GM12878 (cell line): ENCODE measurements around the gene NHEJ1. TPM values are rescaled to one million over a fixed set of nuclear protein-coding genes. Genes with fewer than 3 reads are reported as not detected.

ENCODE experiments used
- ATAC-seq: fragments of 200-7000 bp; cut with Tn5 transposase; 3 replicates; pipeline ENCODE4 v1.9.1; 2020; ENCODE audit warnings: mild to moderate bottlenecking, moderate library complexity
- BruUV-seq: library from RNA; stranded (reverse); fragments of 400-500 nt; replicated peaks from 2 replicates; lab custom pipeline; 2021; lab: Mats Ljungman, UMichigan
- CTCF ChIA-PET: fragments of 300-600 bp; sonication (Branson Sonifier 250); formaldehyde crosslinking; extraction: SDS; loops from one replicate; lab custom pipeline; 2021; ENCODE audit warnings: inconsistent platforms; lab: Yijun Ruan, JAX
- POLR2A ChIA-PET: fragments of 350-600 bp; formaldehyde crosslinking; extraction: SDS; loops from one replicate; lab custom pipeline; 2021; ENCODE audit warnings: inconsistent platforms; lab: Charles Lee
- RAD21 ChIA-PET: fragments of 300-600 bp; sonication (Branson Sonifier 250); formaldehyde crosslinking; loops from one replicate; lab custom pipeline; 2023; ENCODE audit warnings: antibody characterized with exemption; ENCODE audit not compliant: unreplicated experiment; lab: Charles Lee
- SMC1A ChIA-PET: fragments of 300-600 bp; sonication (Branson Sonifier 250); formaldehyde crosslinking; loops from one replicate; lab custom pipeline; 2023; ENCODE audit not compliant: unreplicated experiment, uncharacterized antibody; lab: Charles Lee
- DNase-seq: peaks from one replicate; pipeline ENCODE4 v3.0.0-alpha.2; 2011; ENCODE audit warnings: low read depth, low spot score
- FAIRE-seq: peaks from 3 replicates; lab custom pipeline; 2011; peaks lifted over from hg19 to GRCh38; lab: Jason Lieb, UNC
- H2AFZ ChIP-seq: 2 replicates; pipeline ENCODE4 v1.6.0; 2011; ENCODE audit warnings: low read depth, low read length, control low read depth; ENCODE audit not compliant: control insufficient read depth
- H3K27ac ChIP-seq: 2 replicates; pipeline ENCODE4 v1.5.1; 2011; ENCODE audit warnings: control low read depth; ENCODE audit not compliant: control insufficient read depth, insufficient read depth
- H3K27me3 ChIP-seq, 2 experiments: replicated peaks in 1 of 2; 2 replicates each; pipeline versions ENCODE4 v1.6.0 to v1.6.1; 2011; ENCODE audit warnings: low read length in 1 of 2; ENCODE audit not compliant: control insufficient read depth in 2 of 2, insufficient read depth in 2 of 2
- H3K36me3 ChIP-seq, 2 experiments: 2 replicates each; pipeline ENCODE4 v1.5.1; 2011; ENCODE audit warnings: low read length in 1 of 2; ENCODE audit not compliant: control insufficient read depth in 2 of 2, insufficient read depth in 2 of 2
- H3K4me1 ChIP-seq: 2 replicates; pipeline ENCODE4 v1.6.1; 2011; ENCODE audit warnings: mild to moderate bottlenecking, low read length, moderate library complexity, mixed read lengths; ENCODE audit not compliant: control insufficient read depth, insufficient read depth
- H3K4me2 ChIP-seq: 2 replicates; pipeline ENCODE4 v1.6.0; 2011; ENCODE audit warnings: control low read depth; ENCODE audit not compliant: control insufficient read depth, insufficient read depth
- H3K4me3 ChIP-seq: fragments of 200-600 bp; sonication (generic); 2 replicates; pipeline ENCODE4 v1.5.1; 2016
- H3K79me2 ChIP-seq: 2 replicates; pipeline ENCODE4 v1.6.0; 2011; ENCODE audit warnings: low read length; ENCODE audit not compliant: control insufficient read depth, insufficient read depth
- H3K9ac ChIP-seq: 2 replicates; pipeline ENCODE4 v1.8.0; 2011; ENCODE audit warnings: low read length, control low read depth, mixed read lengths; ENCODE audit not compliant: control insufficient read depth, insufficient read depth
- H3K9me3 ChIP-seq: replicated peaks from 3 replicates; pipeline ENCODE4 v1.5.1; 2011; ENCODE audit warnings: mild to moderate bottlenecking, low read length; ENCODE audit not compliant: control insufficient read depth, insufficient read depth
- H4K20me1 ChIP-seq: 2 replicates; pipeline ENCODE4 v1.6.0; 2011; ENCODE audit not compliant: control insufficient read depth, insufficient read depth
- BRCA1 ChIP-seq: IDR thresholded peaks from 2 replicates; pipeline ENCODE4 v1.6.1; 2011; ENCODE audit warnings: low read depth, low read length, improper control_type of control experiment
- CBX3 ChIP-seq: fragments of 200-600 bp; sonication (generic); IDR thresholded peaks from 2 replicates; pipeline ENCODE4 v1.6.1; 2016; ENCODE audit warnings: low read depth, borderline replicate concordance
- EED ChIP-seq: sonication (generic); IDR thresholded peaks from 2 replicates; pipeline ENCODE4 v1.6.1; 2016; ENCODE audit warnings: antibody characterized with exemption, low read depth
- ETV6 ChIP-seq, 2 experiments: fragments of 450-650 bp in 1 of 2; IDR thresholded peaks in 1 of 2; conservative IDR thresholded peaks in 1 of 2; 2 replicates each; pipeline ENCODE4 v1.6.1; 2014; ENCODE audit warnings: antibody characterized with exemption in 1 of 2, borderline replicate concordance in 1 of 2, low read depth in 1 of 2, mild to moderate bottlenecking in 1 of 2, moderate library complexity in 1 of 2
- PAX5 ChIP-seq: IDR thresholded peaks from 2 replicates; pipeline ENCODE4 v1.6.1; 2011; ENCODE audit warnings: low read depth, low read length, borderline replicate concordance
- POU2F2 ChIP-seq: IDR thresholded peaks from 3 replicates; pipeline ENCODE4 v1.6.1; 2011; ENCODE audit warnings: low read depth, mild to moderate bottlenecking, low read length, borderline replicate concordance
- TARDBP ChIP-seq: IDR thresholded peaks from 2 replicates; pipeline ENCODE4 v1.6.1; 2016; ENCODE audit warnings: borderline replicate concordance
- ZSCAN29 ChIP-seq: fragments of 450-650 bp; IDR thresholded peaks from 2 replicates; pipeline ENCODE4 v1.6.1; 2017; ENCODE audit warnings: mild to moderate bottlenecking, moderate library complexity
- WGBS: methylation state at CpG from one replicate; pipeline ENCODE4 v1.1.6; 2016; ENCODE audit warnings: low lambda C conversion rate; ENCODE audit not compliant: insufficient replicate concordance, insufficient coverage; ENCODE audit errors: missing lambda C conversion rate; 5-methylcytosine and 5-hydroxymethylcytosine counted together
- in situ Hi-C: fragments of 300-500 bp; cut with MboI; formaldehyde crosslinking; loops from 9 replicates; pipeline ENCODE4 v1.14.3; 2018; ENCODE audit warnings: mixed read lengths
- intact Hi-C: fragments of 100-400 bp; cut with micrococcal nuclease; formaldehyde crosslinking; loops from one replicate; pipeline ENCODE4 v1.14.2; 2022; ENCODE audit not compliant: unreplicated experiment
- polyA plus RNA-seq, 11 experiments: library from polyadenylated mRNA; depleted of rRNA in 4 of 11; unstranded in 6 of 11; stranded (reverse) in 5 of 11; fragments of >200 nt; fragmentation: Nextera tagmentation in 4 of 11; fragmentation: Illumina TruSeq in 1 of 11; extraction: Ambion mirVana in 4 of 11; extraction: Trizol in 1 of 11; gene quantifications; 1 replicate in 1 of 11; 2 replicates in 10 of 11; pipeline versions ENCODE4 v1.2.1 to v1.2.3, GENCODE V29; 2011 to 2016; ENCODE audit warnings: inconsistent platforms in 2 of 11, missing spikeins in 2 of 11, low read depth in 1 of 11
- total RNA-seq, 4 experiments: library from RNA; depleted of rRNA in 3 of 4; stranded (reverse); fragments of >200 nt in 3 of 4; fragmentation: Illumina TruSeq in 1 of 4; extraction: Trizol in 1 of 4; gene quantifications; 2 replicates each; pipeline versions ENCODE4 v1.2.1 to v1.2.3, GENCODE V29; 2013 to 2021
- TF ChIP-seq, protein P1 (sequence below): fragments of 450-650 bp; IDR thresholded peaks from 2 replicates; pipeline ENCODE4 v1.6.1; 2017; ENCODE audit warnings: mild to moderate bottlenecking
- TF ChIP-seq, protein P2 (sequence below): fragments of 450-650 bp; IDR thresholded peaks from 2 replicates; pipeline ENCODE4 v1.6.1; 2018; ENCODE audit warnings: mild to moderate bottlenecking, low read depth, moderate library complexity; ENCODE audit not compliant: partially characterized antibody

NHEJ1 gene
- total and polyA plus RNA-seq, 10 of the 15 experiments (the other 5 are each of a cell fraction or from before 2014, with no cell fraction given) = 11.8 to 20.2 (median 17.0) TPM

DNA sequence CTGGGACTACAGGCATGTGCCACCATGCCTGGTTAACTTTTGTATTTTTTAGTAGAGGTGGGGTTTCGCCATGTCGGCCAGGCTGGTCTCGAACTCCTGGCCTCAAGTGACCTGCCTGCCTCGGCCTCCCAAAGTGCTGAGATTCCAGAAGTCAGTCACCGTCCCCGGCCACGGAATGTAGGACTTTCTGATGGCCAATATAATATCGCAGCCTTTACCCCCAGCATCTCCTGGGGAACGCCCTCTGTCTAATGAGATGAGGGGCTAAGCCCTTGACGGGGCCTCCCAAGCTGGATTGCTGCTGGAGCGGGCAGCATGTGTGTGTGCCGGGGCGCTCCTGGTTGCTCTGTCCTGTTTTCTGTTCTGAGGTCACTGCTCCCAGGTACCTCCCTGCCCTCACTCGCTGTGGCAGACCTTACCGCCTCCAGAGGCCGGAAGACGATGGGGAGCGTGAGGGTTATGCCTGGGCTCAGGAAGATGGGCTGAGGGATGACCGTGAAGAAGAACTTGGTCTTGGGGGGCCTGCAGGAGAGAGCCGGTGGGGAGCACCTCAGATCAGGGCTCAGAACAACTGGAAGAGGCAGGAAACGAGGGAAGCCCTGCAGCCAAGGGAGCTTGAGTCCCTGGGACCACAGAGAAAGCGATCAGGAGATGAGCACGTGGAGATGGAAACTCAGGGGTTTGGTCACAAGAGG is 128.4 kb downstream of the NHEJ1 start:
- SMC1A ChIA-PET = no interaction called here
- in situ Hi-C loops (no loop called here), intact Hi-C loops (no loop called here)
- DNase-seq (no peak), ATAC-seq (no peak), FAIRE-seq (no peak)
- no peak overlapping the region for H3K9ac ChIP-seq
- RAD21 ChIA-PET = interaction anchor here (1.3 to 3.1 kb wide), 2 partner anchors 87 to 121 kb away, joined by 4 to 41 read pairs; no protein-coding TSS in a partner anchor
- no peak overlapping the region for H2AFZ ChIP-seq
- no peaks in the 10 kb centered on the region for H3K4me1 ChIP-seq
- H3K27me3 ChIP-seq = no peaks in the 10 kb centered on the region; a peak in 2 of 4 replicates
- CTCF ChIA-PET = interaction anchor here (0.7 to 6.6 kb wide), 4 partner anchors 37 to 123 kb away, joined by 4 to 100 read pairs (median 8); no protein-coding TSS in a partner anchor
- H3K4me3 ChIP-seq = no peak overlapping the region
- WGBS = 59% methylated on average over 23 of the region's 23 CpGs
- no peak for TF ChIP-seq ETV6 (conservative IDR thresholded peaks at IDR 0.05 in 1 of 2, IDR thresholded peaks at IDR 0.05 in 1 of 2; ENCODE audit: borderline replicate concordance in 1 of 2, low read depth in 1 of 2)
- no peak for TF ChIP-seq BRCA1
- TF ChIP-seq ZSCAN29 = no peak
- TF ChIP-seq EED = no peak
- no peak for TF ChIP-seq CBX3
- TF ChIP-seq, protein P1, sequence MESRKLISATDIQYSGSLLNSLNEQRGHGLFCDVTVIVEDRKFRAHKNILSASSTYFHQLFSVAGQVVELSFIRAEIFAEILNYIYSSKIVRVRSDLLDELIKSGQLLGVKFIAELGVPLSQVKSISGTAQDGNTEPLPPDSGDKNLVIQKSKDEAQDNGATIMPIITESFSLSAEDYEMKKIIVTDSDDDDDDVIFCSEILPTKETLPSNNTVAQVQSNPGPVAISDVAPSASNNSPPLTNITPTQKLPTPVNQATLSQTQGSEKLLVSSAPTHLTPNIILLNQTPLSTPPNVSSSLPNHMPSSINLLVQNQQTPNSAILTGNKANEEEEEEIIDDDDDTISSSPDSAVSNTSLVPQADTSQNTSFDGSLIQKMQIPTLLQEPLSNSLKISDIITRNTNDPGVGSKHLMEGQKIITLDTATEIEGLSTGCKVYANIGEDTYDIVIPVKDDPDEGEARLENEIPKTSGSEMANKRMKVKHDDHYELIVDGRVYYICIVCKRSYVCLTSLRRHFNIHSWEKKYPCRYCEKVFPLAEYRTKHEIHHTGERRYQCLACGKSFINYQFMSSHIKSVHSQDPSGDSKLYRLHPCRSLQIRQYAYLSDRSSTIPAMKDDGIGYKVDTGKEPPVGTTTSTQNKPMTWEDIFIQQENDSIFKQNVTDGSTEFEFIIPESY = no peak
- no peak for TF ChIP-seq PAX5
- no peak for TF ChIP-seq TARDBP
- TF ChIP-seq, protein P2, sequence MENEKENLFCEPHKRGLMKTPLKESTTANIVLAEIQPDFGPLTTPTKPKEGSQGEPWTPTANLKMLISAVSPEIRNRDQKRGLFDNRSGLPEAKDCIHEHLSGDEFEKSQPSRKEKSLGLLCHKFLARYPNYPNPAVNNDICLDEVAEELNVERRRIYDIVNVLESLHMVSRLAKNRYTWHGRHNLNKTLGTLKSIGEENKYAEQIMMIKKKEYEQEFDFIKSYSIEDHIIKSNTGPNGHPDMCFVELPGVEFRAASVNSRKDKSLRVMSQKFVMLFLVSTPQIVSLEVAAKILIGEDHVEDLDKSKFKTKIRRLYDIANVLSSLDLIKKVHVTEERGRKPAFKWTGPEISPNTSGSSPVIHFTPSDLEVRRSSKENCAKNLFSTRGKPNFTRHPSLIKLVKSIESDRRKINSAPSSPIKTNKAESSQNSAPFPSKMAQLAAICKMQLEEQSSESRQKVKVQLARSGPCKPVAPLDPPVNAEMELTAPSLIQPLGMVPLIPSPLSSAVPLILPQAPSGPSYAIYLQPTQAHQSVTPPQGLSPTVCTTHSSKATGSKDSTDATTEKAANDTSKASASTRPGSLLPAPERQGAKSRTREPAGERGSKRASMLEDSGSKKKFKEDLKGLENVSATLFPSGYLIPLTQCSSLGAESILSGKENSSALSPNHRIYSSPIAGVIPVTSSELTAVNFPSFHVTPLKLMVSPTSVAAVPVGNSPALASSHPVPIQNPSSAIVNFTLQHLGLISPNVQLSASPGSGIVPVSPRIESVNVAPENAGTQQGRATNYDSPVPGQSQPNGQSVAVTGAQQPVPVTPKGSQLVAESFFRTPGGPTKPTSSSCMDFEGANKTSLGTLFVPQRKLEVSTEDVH = no peak
- no peak for TF ChIP-seq POU2F2
- no peaks in the 10 kb centered on the region for H3K79me2 ChIP-seq
- H4K20me1 ChIP-seq = no peaks in the 10 kb centered on the region
- no peak overlapping the region for H3K27ac ChIP-seq
- no peak overlapping the region for H3K4me2 ChIP-seq
- no TSS peak for BruUV-seq
- no peaks in the 10 kb centered on the region for H3K36me3 ChIP-seq
- POLR2A ChIA-PET = no interaction called here
- no peaks in the 10 kb centered on the region for H3K9me3 ChIP-seq
